Measurements from ENCODE around the gene CAMTA1. TPM values are rescaled to one million over a fixed set of nuclear protein-coding genes. Genes with fewer than 3 reads are reported as not detected.

The CAMTA1 gene
- total and polyA plus RNA-seq, 2 experiments from 2014 or later: 89.0 to 145 TPM

DNA sequence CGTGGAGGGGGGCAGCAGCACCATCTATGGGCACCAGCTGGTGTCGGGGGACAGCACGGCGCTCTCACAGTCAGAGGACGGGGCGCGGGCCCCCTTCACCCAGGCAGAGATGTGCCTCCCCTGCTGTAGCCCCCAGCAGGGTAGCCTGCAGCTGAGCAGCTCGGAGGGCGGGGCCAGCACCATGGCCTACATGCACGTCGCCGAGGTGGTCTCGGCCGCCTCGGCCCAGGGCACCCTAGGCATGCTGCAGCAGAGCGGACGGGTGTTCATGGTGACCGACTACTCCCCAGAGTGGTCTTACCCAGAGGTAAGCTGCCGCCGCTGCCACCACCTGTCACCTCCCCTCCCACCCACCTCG is 879.6 kb downstream of the CAMTA1 start:
- DNase-seq (ENCODE audit: low spot score): no peak
- no peak overlapping the region for H2AFZ ChIP-seq
- no peak overlapping the region for H3K4me2 ChIP-seq
- no peaks in the 10 kb centered on the region for H3K36me3 ChIP-seq (replicated peaks; ENCODE audit: insufficient read depth, low read depth)
- no peaks in the 10 kb centered on the region for H3K27me3 ChIP-seq
- no peak overlapping the region for H3K27ac ChIP-seq
- TF ChIP-seq EZH2phosphoT487 (IDR thresholded peaks at IDR 0.05; ENCODE audit: low read depth, severe bottlenecking, unreplicated experiment) (no peak), EZH2 (IDR thresholded peaks at IDR 0.05; ENCODE audit: borderline replicate concordance) (no peak)
- TF ChIP-seq, protein P1, sequence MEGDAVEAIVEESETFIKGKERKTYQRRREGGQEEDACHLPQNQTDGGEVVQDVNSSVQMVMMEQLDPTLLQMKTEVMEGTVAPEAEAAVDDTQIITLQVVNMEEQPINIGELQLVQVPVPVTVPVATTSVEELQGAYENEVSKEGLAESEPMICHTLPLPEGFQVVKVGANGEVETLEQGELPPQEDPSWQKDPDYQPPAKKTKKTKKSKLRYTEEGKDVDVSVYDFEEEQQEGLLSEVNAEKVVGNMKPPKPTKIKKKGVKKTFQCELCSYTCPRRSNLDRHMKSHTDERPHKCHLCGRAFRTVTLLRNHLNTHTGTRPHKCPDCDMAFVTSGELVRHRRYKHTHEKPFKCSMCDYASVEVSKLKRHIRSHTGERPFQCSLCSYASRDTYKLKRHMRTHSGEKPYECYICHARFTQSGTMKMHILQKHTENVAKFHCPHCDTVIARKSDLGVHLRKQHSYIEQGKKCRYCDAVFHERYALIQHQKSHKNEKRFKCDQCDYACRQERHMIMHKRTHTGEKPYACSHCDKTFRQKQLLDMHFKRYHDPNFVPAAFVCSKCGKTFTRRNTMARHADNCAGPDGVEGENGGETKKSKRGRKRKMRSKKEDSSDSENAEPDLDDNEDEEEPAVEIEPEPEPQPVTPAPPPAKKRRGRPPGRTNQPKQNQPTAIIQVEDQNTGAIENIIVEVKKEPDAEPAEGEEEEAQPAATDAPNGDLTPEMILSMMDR (IDR thresholded peaks at IDR 0.05; ENCODE audit: poor library complexity): no peak
- H3K4me3 ChIP-seq: no peak overlapping the region
- H3K79me2 ChIP-seq: no peaks in the 10 kb centered on the region
- H3K9me3 ChIP-seq (ENCODE audit: low read depth): no peaks in the 10 kb centered on the region
- H3K9me2 ChIP-seq (replicated peaks; ENCODE audit: insufficient read depth): no peaks in the 10 kb centered on the region
- H4K20me1 ChIP-seq (ENCODE audit: insufficient read depth, poor library complexity, severe bottlenecking): no peaks in the 10 kb centered on the region
- peaks cover 3% of the 10 kb centered on the region for H3K4me1 ChIP-seq (ENCODE audit: insufficient read depth)
- WGBS (ENCODE audit: low lambda C conversion rate, missing lambda C conversion rate): 94% methylated on average over 19 of the region's 21 CpGs

DNA sequence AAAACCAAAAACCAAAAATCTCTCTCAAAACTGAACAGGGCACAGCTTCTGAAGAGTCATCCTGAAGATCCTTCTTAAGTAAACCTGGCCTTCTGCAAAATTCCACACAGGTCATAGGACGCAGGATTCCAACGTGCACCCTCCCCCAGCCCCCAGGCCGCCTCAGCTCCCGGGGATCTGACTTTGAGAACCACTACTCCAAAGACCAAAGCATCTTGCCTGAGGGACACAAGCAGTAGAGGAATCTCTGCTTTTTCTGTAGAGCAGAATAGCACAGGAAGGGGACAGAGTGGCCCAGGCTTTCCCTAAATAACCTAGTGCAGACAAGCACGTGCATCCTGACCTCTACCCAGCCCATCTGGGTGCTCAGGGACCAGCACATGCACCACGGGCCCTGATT is 881.0 kb downstream of the CAMTA1 start:
- Histone ChIP-seq H4K20me1 (ENCODE audit: insufficient read depth, poor library complexity, severe bottlenecking) (no peaks in the 10 kb centered on the region), H3K9me2 (replicated peaks; ENCODE audit: insufficient read depth) (no peaks in the 10 kb centered on the region), H3K27me3 (no peaks in the 10 kb centered on the region), H3K4me2 (no peak overlapping the region), H3K27ac (no peak overlapping the region), H3K4me3 (no peak overlapping the region), H2AFZ (no peak overlapping the region), H3K4me1 (ENCODE audit: insufficient read depth) (peaks cover 4% of the 10 kb centered on the region), H3K79me2 (no peaks in the 10 kb centered on the region), H3K36me3 (replicated peaks; ENCODE audit: insufficient read depth, low read depth) (no peaks in the 10 kb centered on the region), H3K9me3 (ENCODE audit: low read depth) (no peaks in the 10 kb centered on the region)
- 77% methylated on average over 6 of the region's 6 CpGs for WGBS (ENCODE audit: low lambda C conversion rate, missing lambda C conversion rate)
- TF ChIP-seq EZH2phosphoT487 (IDR thresholded peaks at IDR 0.05; ENCODE audit: low read depth, severe bottlenecking, unreplicated experiment) (no peak), EZH2 (IDR thresholded peaks at IDR 0.05; ENCODE audit: borderline replicate concordance) (no peak)
- TF ChIP-seq, protein P1 (IDR thresholded peaks at IDR 0.05; ENCODE audit: poor library complexity): no peak
- no peak for DNase-seq (ENCODE audit: low spot score)

DNA sequence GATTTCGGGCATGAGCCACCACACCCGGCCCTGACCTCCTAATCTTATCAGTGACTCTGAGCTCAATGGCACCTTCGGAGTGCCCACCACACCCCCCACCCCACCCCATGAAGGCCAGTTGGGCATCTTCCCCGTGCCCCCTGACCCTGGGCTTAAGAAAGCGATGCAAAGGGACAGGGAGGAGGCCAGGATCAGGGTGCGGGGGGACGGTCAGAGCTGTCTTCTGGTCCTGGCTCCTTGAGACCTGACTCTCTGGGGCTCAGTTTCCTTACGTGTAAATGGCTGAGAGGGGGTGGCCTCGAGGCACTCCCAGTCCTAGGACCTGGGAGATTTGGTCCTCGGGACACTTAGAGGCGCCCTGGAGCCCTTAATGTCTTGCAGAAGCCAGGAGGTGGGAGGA is 881.9 kb downstream of the CAMTA1 start:
- Histone ChIP-seq H3K27ac (no peak overlapping the region), H3K27me3 (no peaks in the 10 kb centered on the region), H3K36me3 (replicated peaks; ENCODE audit: insufficient read depth, low read depth) (no peaks in the 10 kb centered on the region), H3K9me3 (ENCODE audit: low read depth) (no peaks in the 10 kb centered on the region), H3K4me2 (no peak overlapping the region), H2AFZ (no peak overlapping the region), H3K4me3 (no peak overlapping the region), H4K20me1 (ENCODE audit: insufficient read depth, poor library complexity, severe bottlenecking) (no peaks in the 10 kb centered on the region), H3K4me1 (ENCODE audit: insufficient read depth) (peaks cover 4% of the 10 kb centered on the region), H3K9me2 (replicated peaks; ENCODE audit: insufficient read depth) (no peaks in the 10 kb centered on the region), H3K79me2 (no peaks in the 10 kb centered on the region)
- 88% methylated on average over 9 of the region's 11 CpGs for WGBS (ENCODE audit: low lambda C conversion rate, missing lambda C conversion rate)
- TF ChIP-seq EZH2 (IDR thresholded peaks at IDR 0.05; ENCODE audit: borderline replicate concordance): no peak
- TF ChIP-seq, protein P1 (IDR thresholded peaks at IDR 0.05; ENCODE audit: poor library complexity): no peak
- TF ChIP-seq EZH2phosphoT487 (IDR thresholded peaks at IDR 0.05; ENCODE audit: low read depth, severe bottlenecking, unreplicated experiment): no peak
- DNase-seq (ENCODE audit: low spot score): no peak

Data from hepatocyte (in vitro differentiated cells).